DMS153 treated with DMSO at 0.1 percent for 48 hours (cell line): ENCODE data around the gene OXGR1.
A peak's percentile ranks its signal among the peaks of the same experiment; 100 is the strongest.
"Not testable (repeated sequence)": the region's sequence is repeated elsewhere in the genome, so short reads cannot be mapped to it uniquely, and the experiment has no call there.

Source experiments
- DNase-seq: peaks from one replicate; lab custom pipeline; 2025; ENCODE audit not compliant: unreplicated experiment; lab: John Stamatoyannopoulos, UW

OXGR1 gene

DNA sequence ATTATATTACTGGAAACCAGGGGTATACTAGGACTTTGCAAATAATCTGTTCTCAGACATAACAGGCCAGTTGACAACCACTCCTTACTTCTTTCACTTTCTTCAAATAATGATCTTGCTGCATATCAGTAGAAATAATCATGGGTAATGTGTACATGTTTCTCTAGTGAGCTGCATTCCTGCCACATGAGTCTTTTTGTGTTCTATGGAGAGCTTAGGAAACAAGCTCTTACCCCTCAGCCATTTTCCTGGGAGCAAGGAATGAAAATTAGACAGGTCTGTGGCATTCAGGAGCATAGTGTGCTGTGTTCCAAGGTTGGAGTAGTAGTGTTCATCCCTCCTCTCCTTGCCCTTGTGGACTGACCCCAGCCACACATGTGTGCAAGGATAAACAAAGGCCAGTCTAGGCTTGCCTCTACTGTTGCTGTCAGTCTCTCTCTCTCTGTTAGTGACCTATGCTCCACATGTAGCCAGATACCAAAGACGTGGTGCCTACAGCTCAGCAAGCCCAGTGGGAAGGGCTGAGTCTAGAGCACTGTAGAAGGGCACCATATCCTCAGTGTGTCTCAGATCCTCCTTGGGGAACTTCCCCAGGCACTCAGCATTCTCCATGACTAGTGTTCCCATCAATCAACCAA, 11.5 kb upstream of the OXGR1 start:
- DNase-seq, result no peak

DNA sequence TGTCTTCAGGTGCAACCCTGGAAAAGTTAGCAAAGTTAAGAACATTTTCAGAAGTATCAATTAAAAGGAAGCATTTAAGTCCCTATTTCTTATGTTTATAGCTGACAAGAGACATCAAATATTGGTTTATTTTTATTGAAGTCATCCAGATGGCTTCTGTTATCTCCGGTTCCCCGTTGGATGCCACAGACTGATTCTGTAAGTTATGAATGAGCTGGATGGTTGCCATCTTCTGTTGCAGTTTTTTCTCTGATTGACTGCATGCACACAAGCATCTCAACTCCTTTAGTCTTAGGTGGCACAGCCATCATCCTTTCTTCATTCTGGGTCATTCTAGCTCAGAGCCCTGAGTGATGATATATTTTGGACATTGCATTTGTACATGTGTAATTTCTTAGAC, 10.6 kb upstream of the OXGR1 start:
- no peak for DNase-seq

DNA sequence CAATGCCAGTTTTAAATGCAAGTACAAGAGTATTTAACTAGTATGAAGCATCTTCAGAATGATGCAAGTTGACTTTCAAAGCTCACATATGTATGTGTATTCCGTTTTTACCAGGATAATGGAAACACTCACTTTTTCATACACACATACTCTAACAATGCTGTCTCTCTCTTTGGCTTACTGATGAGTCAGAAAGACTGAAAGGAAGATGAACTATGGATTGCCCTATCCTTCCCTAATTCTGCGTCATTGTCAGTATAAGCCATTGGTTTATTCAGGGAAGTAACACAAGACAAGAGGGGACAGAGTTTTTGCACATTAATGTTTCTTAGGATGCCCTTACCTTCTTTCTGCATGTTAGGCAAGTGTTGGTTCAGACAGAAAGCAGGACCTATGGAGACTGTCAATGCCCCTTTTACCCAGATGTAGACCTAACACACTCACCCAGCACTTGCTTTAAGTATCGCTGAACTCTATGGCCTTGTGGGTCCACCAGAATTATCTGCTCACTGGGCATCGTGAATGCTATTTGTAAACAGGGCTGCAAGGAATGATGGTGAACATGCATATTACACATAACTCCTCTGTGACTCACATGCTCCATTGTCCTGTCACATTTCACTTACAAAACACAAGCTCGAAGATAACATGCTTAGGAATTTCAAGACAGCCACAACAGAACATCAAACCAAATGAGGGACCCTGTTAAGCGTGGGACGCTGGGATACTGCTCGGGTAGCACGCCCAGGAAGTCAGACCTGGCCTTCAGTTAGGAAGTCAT, 10.0 kb upstream of the OXGR1 start:
- no peak for DNase-seq

DNA sequence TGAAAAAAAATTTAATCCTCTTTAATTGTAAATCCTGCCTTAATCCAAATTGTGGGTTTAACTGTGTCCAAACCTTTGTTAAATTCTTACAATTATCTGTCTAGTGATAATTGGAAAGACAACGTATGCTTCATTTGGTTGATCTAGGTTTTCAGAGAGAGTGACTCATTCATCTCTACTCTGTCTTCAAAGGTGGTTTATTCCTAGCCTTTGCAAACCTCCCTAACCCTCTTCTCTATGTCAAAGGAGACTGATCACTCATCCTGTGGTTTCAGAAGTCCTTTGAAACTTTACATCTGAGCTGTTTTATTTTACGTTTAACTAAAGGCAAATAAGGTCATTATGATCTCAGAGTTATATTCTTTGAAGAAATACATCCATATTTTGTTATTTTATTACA, 8.8 kb upstream of the OXGR1 start:
- no peak for DNase-seq

DNA sequence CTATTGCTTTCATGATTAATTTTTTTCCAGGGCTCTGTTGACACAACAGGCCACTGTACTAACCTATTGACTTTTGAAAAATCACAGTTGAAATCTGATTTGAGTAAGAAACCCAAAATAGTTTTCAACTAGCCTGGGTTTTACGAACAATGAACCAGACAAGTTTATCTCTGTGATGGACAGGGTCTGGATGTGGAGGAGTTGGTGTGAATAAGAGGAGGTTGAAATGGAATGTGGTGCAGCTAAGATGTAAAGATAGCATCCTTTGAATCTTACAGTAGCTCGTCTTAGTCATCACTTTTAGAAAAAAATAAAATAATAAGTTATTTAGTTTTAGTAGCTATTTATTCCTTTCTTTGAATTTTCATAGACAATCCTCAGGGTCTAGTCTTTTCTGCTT, 8.3 kb upstream of the OXGR1 start:
- DNase-seq, result no peak

DNA sequence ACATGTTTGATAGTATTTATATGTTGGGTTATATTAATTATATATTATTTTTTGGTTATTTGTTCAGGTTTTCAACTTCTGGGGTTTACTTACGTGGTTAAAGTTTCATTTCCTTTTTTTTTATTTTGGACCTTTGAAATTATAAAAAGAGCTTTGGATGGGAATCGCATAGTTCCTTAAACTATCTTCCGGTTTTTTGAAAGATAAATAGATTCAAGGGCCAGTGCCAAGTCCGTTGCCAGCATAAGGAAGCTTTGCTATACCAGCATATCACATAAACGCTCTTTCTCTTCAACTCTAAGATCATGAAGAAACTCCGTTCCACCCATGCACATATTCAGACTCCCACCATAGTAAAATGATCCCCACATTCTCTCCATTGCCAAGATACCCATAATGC, 7.4 kb upstream of the OXGR1 start:
- DNase-seq, result no peak

DNA sequence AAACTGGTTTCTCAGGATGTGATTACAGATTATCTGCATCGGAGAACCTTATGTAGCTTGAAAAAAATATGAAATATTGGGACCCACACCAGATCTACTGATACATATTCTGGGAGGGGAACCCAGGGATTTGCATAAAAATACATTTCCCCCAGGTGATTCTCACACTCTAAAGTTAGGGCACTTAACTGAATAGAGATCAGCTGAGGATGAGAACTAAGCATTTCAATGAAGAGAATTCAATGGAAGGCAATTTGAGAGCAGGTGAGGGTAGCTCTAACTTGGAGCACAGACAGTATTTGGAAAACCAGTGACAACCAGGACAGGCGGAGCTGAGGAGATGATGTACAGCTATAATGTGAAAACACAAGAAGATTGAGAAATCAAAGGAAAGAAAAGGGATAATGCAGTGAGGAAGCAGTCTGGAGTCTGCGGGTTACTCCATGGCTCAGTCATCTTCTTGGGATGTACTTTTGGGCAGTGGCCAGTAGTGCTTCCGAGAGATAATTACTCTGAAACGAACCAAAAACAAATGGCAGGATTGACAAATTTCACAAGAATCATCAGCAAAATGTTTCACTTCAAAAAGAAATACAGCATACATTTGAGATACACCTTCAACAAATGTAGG, 6.1 kb upstream of the OXGR1 start:
- no peak for DNase-seq

DNA sequence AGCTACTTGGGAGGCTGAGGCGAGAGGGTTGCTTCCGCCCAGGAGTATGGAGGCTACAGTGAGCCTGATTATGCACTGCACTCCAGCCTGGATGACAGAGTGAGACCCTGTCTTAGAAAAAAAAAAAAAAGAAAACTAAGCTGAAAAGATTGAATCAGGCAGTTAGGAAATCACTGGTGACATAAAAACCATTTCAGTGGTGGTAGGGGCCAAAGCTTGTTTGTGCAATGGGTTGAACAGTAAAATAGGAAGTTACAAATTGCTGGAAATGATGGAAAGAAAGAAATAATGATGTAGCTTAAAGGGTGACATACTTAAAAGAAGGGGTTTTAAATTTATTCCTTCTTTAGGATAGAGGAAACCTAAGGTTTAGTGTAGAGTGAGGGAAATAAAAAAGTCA, 4.8 kb upstream of the OXGR1 start:
- no peak for DNase-seq

DNA sequence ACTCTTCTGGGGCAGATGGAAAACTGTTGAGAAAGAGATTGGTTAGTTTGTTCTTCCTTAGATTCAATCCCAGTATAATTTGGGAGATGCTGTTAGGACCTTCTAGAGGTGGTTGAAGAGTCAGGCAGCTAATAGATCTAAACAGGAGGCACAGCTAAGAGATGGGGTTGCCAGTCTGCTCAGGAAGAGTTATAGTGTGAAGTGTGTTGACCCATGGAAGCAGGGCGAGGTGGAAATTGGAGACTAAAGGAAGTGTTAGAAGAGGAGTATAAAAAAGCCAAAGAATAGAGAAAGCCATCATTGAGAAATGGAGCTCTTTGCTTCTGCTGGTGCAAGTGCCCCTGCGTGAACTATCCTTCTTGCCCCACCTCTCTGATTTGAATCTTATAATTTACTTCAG, 3.8 kb upstream of the OXGR1 start:
- no peak for DNase-seq

DNA sequence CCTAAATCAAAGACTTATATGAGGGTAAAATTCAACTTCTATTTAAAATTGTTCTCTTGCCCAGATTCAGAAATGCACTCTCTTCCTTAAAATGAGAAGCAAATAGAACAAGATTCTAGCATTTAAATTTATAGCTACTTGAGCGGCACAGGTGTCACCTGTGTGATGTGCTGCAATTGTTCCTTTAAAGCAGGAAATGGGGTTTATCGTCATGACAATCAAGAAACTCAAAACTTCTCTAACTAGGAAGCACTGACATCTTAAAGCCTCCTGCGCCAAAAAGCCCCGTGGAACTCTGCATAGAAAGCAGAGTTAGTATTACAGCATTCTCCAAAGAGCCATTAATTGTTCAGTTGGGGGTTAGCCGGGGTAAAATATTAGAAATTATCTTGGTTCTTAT, 2.6 kb upstream of the OXGR1 start:
- no peak for DNase-seq

DNA sequence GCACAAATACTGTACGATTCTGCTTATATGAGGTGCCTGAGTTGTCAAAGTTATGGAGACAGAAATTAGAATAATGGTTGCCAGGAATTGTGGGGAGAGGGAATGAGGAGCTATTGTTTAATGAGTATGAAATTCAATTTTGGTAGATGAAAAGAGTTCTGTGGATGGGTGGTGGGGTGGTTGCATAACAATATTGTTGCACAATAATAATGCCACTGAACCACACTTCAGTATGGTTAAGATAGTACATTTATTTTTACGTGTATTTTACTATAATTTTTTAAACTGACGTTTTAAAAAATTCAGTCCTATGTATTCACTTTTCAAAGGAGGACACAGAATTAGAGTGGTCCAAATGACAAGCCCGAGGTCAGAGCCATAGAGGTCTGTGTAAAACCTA, 1.8 kb upstream of the OXGR1 start:
- no peak for DNase-seq

DNA sequence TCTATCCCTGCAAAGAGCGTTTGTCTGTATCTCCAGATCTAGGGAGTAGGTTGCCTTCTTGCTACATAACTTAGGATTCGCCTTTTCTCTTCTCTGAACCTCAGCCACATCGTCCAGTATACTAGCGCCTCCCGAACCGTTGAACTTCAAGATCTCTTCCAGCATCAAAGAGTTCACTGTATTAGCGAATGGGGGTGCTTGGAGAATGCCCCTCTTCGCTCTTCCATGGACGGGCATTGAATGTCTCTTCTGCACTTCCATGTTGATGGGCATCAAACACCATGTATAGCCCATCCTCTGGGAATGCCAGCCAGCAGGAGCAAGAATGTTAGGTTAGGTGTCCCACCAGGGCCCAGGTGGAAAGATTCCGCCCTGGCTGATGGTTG, 575 bp upstream of the OXGR1 start:
- DNase-seq, result no peak

DNA sequence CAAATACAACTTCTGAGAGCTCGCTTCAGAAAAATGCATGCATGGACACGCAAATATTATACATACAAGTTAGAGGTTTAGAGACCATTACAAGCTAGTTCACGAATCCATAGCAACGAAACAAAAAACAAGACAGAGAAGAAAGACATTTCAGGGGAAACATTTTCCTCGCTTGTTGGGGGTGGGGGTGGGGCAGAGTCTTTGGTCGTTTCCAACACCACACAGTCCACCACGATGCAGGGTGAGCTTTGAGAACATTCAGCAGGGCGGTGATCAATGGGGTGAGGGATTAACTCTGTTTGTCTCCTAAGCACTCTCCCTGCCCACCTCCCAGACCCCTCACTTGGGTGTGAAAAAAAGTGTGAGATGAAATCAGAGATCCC, 651 bp downstream of the OXGR1 start:
- DNase-seq, result no peak

DNA sequence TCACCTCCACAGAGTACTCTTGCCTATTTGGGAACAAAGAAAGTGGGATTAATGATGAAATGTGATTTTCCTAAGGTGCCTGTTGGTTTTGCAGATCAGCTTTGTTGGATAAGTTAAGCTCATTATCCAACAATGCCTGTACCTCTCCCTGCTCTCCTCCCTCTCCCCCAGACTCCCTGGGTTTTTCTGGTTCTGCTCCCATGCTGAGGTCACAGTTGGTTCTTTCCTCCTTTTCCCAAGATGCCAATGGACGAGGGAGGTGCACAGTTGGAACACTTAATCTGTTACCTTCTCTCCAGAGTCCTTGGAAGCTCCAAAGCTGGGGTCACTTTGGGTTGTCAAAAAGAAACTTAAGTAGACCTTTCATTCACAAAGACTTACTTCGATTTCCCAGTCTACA, 1.6 kb downstream of the OXGR1 start:
- no peak for DNase-seq

DNA sequence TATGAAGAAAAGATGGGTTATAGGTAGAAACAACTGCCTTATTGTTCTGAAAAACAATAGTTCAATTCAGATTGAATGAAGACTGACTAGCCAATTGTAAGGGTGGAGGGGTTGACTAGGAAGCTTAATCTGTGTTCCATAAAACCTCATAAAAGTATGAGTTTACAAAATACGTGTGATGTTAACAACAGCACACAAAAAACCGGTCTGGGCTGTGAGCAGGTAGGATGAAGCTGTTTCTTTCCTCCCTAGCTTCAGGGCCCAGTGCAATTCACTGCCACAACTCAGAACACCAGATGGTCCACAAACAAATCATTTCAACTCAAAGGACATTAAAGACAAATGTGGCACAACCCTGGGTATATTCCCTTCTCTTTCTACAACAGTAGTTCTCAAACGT, 3.2 kb downstream of the OXGR1 start:
- no peak for DNase-seq

DNA sequence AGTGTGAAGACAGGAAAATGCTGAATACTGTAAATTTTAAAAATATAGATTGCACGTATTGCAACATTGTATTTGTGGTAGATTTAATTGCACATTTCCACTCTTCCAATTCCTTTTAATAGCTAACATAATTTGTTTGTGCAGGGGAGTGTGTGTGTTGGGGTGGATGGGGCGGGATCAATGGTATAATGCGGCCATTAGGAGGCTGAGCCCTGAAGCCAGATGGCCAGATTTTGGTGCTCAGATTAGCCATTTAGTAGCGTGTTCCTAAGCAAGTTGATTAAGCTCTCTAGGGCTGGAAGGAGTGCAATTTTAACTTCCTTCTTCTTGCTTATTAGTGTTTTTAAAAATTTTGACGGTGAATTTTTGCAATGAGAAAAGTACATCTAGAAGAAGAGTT, 5.8 kb downstream of the OXGR1 start:
- no peak for DNase-seq

DNA sequence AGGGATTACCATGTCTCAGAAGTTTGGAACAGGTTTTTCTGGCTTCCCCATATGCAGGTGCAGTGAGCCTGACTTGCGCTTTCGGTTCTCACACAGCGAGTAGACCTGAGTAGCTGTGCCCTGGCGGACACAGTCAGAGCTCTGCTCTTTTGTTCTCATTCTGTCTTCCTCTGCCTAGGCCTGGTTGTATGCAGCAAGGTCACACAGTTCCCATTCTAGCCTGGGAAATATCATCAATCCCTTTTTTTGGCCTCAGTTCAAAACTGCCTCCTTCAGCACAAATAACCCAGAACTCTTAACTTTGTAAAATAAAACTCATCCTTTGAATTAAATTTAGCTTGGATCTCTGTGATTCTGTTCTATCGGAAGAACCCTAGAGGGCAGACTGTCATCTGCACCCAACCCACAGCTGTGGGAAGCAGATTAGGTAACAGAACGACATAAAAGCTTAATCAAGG, 10.2 kb downstream of the OXGR1 start:
- peak; percentile 93 for DNase-seq

DNA sequence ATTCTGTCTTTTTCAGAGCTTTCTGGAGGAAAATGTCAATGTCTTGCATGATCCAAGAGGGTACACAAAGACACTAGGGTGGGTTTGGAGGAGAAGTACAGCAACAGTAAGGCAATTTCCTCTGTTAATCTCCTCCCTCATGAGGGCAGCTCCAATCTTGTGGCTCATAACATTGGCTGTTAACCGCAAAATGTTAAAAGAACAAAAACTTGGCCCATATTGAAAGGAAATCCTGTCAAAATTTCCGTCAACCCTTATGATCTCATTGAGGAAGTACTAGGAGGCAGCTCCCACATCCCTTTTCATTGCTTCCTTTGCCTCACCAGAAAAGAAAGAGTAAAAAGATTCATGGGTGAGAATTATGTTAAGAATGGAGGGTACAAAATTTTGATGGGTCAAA, 11.6 kb downstream of the OXGR1 start:
- no peak for DNase-seq

DNA sequence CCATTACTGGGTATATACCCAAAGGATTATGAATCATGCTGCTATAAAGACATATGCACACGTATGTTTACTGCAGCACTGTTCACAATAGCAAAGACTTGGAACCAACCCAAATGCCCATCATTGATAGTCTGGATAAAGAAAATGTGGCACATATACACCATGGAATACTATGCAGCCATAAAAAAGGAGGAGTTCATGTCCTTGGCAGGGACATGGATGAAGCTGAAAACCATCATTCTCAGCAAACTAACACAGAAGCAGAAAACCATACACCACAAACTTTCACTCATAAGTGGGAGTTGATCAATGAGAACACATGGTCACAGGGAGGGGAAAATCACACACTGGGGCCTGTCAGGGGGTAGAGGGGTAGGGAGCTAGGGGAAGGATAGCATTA, 14.4 kb downstream of the OXGR1 start:
- not testable (repeated sequence) for DNase-seq

DNA sequence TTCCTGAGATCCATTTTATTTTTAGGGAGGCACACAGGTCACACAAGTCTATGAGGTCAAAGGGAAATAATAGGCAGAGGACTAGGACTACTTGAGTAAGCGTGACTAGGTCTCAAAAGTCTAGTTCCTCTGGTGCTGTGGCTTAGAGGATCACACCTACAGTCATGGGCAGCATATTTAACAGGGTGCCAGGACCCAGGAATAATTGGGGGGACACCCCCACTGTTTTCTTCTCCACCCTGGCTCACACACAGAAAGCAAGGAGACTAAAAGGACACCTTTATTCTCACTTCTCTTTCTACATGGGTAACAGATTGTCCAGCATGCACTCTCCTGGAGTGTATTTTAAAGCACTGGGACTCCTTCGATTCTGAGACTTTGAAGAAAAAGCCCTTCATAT, 26.2 kb downstream of the OXGR1 start:
- DNase-seq, result no peak

DNA sequence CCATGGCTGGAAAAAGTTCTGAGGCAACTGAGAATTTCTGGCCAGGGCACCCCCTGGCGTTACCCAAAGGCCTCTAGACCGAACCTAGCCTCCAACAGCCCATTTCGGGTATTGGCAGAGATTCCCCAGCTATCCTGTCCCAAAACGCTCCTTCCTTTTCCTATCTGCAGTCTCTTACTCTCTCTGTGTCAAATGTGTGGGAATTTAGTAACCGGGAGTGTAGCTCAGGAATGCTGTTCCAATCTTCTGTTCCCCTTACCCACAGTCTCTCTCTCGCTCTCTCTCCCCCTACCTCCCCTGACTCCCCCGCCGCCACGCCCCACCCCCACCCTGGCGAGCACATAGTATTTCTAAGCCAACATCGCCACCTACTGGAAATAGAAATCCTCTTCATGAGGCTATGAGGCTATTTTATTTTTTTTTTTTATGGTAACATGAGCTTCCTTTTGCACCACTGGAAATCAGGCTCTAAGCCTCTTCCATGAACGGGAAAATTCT, 27.0 kb downstream of the OXGR1 start:
- DNase-seq, result no peak

DNA sequence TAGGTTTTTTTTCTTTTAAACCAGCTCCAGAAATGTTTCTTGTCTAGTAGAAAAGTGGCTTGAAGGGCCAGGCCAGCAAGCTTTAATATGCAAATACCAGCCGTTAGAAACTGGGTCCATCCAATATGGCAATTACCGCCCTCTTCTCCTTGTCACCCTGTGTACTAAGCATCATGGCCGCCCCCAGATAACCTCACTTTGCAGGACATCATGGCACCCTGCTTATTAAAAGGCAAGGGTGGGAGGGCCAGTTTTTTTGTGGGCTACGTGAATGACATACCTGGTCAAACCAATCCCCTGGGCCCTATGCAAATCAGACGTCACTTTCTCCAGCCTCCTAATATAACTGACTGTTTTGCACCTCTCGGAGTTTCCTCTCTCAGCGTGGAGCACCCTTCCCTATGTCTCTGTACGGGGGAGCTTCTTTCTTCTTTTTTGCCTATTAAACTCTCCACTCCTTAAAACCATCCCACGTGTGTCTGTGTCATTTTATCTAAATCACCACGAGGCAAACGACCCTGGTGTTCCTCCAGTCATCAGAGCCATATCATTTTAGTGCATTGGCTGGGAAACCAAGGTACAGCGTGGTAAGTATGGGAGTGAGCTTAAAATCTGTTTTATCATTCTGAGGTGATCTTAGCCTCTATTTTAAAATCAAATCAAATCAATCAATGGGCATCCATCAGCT, 27.7 kb downstream of the OXGR1 start:
- no peak for DNase-seq
